Hepatocyte (in vitro differentiated cells): Measurements from ENCODE around the gene PRDM11. TPM values are rescaled to one million over a fixed set of nuclear protein-coding genes. Genes with fewer than 3 reads are reported as not detected.

Source experiments
- DNase-seq: peaks from one replicate; pipeline ENCODE4 v3.0.0-alpha.2; 2016; ENCODE audit warnings: low spot score
- H2AFZ ChIP-seq: fragments of 200-600 bp; sonication (generic); 2 replicates; pipeline ENCODE4 v1.6.0; 2016; ENCODE audit warnings: antibody characterized with exemption, mild to moderate bottlenecking
- H3K27ac ChIP-seq: fragments of 200-600 bp; sonication (generic); 2 replicates; pipeline ENCODE4 v1.5.1; 2016; ENCODE audit warnings: mild to moderate bottlenecking
- H3K27me3 ChIP-seq: fragments of 200-600 bp; sonication (generic); 2 replicates; pipeline ENCODE4 v1.6.1; 2016
- H3K36me3 ChIP-seq: fragments of 200-600 bp; sonication (generic); replicated peaks from 2 replicates; pipeline ENCODE4 v1.5.1; 2016; ENCODE audit warnings: low read depth; ENCODE audit not compliant: insufficient read depth
- H3K4me1 ChIP-seq: fragments of 200-600 bp; sonication (generic); 2 replicates; pipeline ENCODE4 v1.5.1; 2016; ENCODE audit warnings: mild to moderate bottlenecking, moderate library complexity; ENCODE audit not compliant: insufficient read depth
- H3K4me2 ChIP-seq: fragments of 200-600 bp; sonication (generic); 2 replicates; pipeline ENCODE4 v1.6.0; 2016
- H3K4me3 ChIP-seq: fragments of 200-600 bp; sonication (generic); 2 replicates; pipeline ENCODE4 v1.5.1; 2016; ENCODE audit warnings: mild to moderate bottlenecking
- H3K79me2 ChIP-seq: fragments of 200-600 bp; sonication (generic); 2 replicates; pipeline ENCODE4 v1.6.0; 2017; ENCODE audit warnings: mild to moderate bottlenecking
- H3K9me2 ChIP-seq: fragments of 200-600 bp; sonication (generic); replicated peaks from 2 replicates; pipeline ENCODE4 v1.6.0; 2017; ENCODE audit warnings: mild to moderate bottlenecking; ENCODE audit not compliant: insufficient read depth
- H3K9me3 ChIP-seq: fragments of 200-600 bp; sonication (generic); 2 replicates; pipeline ENCODE4 v1.5.1; 2016; ENCODE audit warnings: low read depth, mild to moderate bottlenecking
- H4K20me1 ChIP-seq: fragments of 200-600 bp; sonication (generic); 2 replicates; pipeline ENCODE4 v1.6.0; 2016; ENCODE audit warnings: mild to moderate bottlenecking; ENCODE audit not compliant: insufficient read depth, poor library complexity, severe bottlenecking
- EZH2 ChIP-seq: fragments of 200-600 bp; sonication (generic); IDR thresholded peaks from 2 replicates; pipeline ENCODE4 v1.6.1; 2016; ENCODE audit warnings: antibody characterized with exemption, mild to moderate bottlenecking, borderline replicate concordance
- EZH2phosphoT487 ChIP-seq: fragments of 200-600 bp; sonication (generic); IDR thresholded peaks from one replicate; pipeline ENCODE4 v1.6.1; 2018; ENCODE audit warnings: antibody characterized with exemption, mild to moderate bottlenecking, low read depth, moderate library complexity; ENCODE audit not compliant: unreplicated experiment, severe bottlenecking
- WGBS: methylation state at CpG from one replicate; pipeline ENCODE4 v1.1.6; 2016; ENCODE audit warnings: low lambda C conversion rate; ENCODE audit errors: missing lambda C conversion rate; 5-methylcytosine and 5-hydroxymethylcytosine counted together
- polyA plus RNA-seq: library from polyadenylated mRNA; unstranded; fragments of >200 nt; fragmentation: Nextera tagmentation; extraction: Ambion mirVana; gene quantifications from 2 replicates; pipeline ENCODE4 v1.2.1, GENCODE V29; 2016
- total RNA-seq: library from RNA; depleted of rRNA; stranded (reverse); fragments of >200 nt; gene quantifications from 2 replicates; pipeline ENCODE4 v1.2.3, GENCODE V29; 2014
- TF ChIP-seq, protein P1 (sequence below): fragments of 200-600 bp; sonication (generic); IDR thresholded peaks from 2 replicates; pipeline ENCODE4 v1.5.1; 2016; ENCODE audit warnings: antibody characterized with exemption, mild to moderate bottlenecking; ENCODE audit not compliant: poor library complexity

PRDM11 gene
- total and polyA plus RNA-seq, 2 experiments from 2014 or later = 11.2 to 15.0 TPM

- TF ChIP-seq, protein P1, sequence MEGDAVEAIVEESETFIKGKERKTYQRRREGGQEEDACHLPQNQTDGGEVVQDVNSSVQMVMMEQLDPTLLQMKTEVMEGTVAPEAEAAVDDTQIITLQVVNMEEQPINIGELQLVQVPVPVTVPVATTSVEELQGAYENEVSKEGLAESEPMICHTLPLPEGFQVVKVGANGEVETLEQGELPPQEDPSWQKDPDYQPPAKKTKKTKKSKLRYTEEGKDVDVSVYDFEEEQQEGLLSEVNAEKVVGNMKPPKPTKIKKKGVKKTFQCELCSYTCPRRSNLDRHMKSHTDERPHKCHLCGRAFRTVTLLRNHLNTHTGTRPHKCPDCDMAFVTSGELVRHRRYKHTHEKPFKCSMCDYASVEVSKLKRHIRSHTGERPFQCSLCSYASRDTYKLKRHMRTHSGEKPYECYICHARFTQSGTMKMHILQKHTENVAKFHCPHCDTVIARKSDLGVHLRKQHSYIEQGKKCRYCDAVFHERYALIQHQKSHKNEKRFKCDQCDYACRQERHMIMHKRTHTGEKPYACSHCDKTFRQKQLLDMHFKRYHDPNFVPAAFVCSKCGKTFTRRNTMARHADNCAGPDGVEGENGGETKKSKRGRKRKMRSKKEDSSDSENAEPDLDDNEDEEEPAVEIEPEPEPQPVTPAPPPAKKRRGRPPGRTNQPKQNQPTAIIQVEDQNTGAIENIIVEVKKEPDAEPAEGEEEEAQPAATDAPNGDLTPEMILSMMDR = no peak
- TF ChIP-seq EZH2 (no peak), EZH2phosphoT487 (no peak)
- no peak for DNase-seq
- H3K4me2 ChIP-seq = no peak overlapping the region
- H3K4me1 ChIP-seq = no peaks in the 10 kb centered on the region
- peaks cover 32% of the 10 kb centered on the region for H3K27me3 ChIP-seq
- no peaks in the 10 kb centered on the region for H3K79me2 ChIP-seq
- H3K27ac ChIP-seq = no peak overlapping the region
- H4K20me1 ChIP-seq = no peaks in the 10 kb centered on the region
- 81% methylated on average over 2 of the region's 2 CpGs for WGBS
- H3K9me2 ChIP-seq = no peaks in the 10 kb centered on the region
- H3K4me3 ChIP-seq = no peak overlapping the region
- no peak overlapping the region for H2AFZ ChIP-seq
- H3K36me3 ChIP-seq = no peaks in the 10 kb centered on the region
- peaks cover 6% of the 10 kb centered on the region for H3K9me3 ChIP-seq
Measured at GRCh38 chr11:45133878-45134277, 12.6 kb upstream of the PRDM11 start.

DNA sequence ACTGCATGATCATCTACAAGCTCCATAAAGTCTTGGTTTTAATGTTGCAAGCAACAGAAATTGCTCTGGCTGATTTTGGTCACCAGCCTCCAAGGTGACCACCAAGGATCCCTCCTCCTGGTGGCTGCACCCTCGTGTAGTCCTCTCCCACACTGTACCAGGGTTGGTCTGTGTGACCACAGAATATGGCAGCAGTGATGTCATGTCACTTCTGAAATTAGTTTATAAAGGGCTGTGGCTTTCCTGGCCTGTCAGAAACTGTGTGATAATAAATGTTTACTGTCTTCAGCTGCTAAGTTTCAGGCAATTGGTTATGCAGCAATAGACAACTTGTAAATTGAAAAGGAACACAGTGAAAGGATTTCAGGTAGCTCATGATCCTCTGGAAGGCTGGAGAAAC lies 5.3 kb upstream of the PRDM11 start:
- Histone ChIP-seq H3K4me3 (no peak overlapping the region), H3K27ac (no peak overlapping the region), H3K9me3 (no peaks in the 10 kb centered on the region), H3K4me1 (peaks cover 11% of the 10 kb centered on the region), H3K36me3 (no peaks in the 10 kb centered on the region), H3K79me2 (no peaks in the 10 kb centered on the region), H2AFZ (no peak overlapping the region), H3K9me2 (no peaks in the 10 kb centered on the region), H3K27me3 (peaks cover 11% of the 10 kb centered on the region), H4K20me1 (no peaks in the 10 kb centered on the region), H3K4me2 (no peak overlapping the region)
- TF ChIP-seq EZH2phosphoT487 (no peak), EZH2 (no peak)
- TF ChIP-seq, protein P1 = no peak
- WGBS = 50% methylated on average over 1 of the region's 1 CpG
- DNase-seq = no peak

GRCh38 chr11:45141631-45142030 lies 4.8 kb upstream of the PRDM11 start:
- TF ChIP-seq EZH2 (no peak), EZH2phosphoT487 (no peak)
- TF ChIP-seq, protein P1 = no peak
- H3K27me3 ChIP-seq = peaks cover 11% of the 10 kb centered on the region
- no peak overlapping the region for H3K27ac ChIP-seq
- no peak overlapping the region for H3K4me2 ChIP-seq
- H3K4me1 ChIP-seq = peaks cover 11% of the 10 kb centered on the region
- no peaks in the 10 kb centered on the region for H3K9me2 ChIP-seq
- H3K4me3 ChIP-seq = no peak overlapping the region
- WGBS = 70% methylated on average over 2 of the region's 2 CpGs
- no peaks in the 10 kb centered on the region for H3K36me3 ChIP-seq
- H2AFZ ChIP-seq = no peak overlapping the region
- no peaks in the 10 kb centered on the region for H3K9me3 ChIP-seq
- DNase-seq = no peak
- no peaks in the 10 kb centered on the region for H3K79me2 ChIP-seq
- no peaks in the 10 kb centered on the region for H4K20me1 ChIP-seq
